HG02884 (cell line): ENCODE measurements around the gene FSIP1.

Source experiments
- ATAC-seq: cut with Tn5 transposase; IDR thresholded peaks from one replicate; pipeline ENCODE4 v1.9.1; 2021; ENCODE audit warnings: mild to moderate bottlenecking, moderate library complexity; ENCODE audit not compliant: unreplicated experiment

Gene FSIP1

DNA sequence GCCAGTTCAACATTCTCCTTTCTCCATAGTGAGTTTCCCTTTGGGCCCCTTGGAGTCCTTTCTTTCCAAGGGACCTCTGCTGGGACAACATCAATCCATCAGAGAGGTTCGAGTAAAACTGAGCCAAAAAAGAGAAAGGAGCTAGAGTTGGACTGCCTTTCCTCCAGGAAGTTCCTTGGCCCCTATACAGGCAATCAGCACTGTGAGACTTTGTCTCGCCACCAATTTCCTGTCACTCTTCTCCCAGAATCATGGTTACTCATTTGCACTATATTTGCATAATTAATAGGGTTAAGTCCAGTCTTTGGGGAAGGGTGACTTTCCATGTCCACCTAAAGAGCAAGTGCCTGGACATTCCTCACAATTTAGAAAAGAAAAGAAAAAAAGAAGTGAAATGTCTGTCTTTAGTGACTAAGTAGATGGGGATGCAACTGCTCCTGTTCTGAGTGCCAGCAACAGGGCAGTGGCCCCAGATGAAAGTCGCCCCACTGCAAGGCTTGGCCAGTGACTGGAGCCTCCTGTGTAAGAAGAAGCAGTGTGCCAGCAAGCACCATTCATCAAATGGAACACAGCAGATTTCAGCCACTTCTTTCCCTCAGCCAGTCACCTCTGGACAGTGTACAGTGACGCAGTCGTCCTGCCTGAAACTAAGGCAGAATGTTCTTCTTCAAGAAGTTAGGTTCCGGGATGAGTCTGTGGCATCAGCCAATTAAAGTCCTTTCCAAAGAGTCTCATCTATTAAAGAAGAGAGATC, 91.6 kb downstream of the FSIP1 start:
- no peak for ATAC-seq

- ATAC-seq, result no peak
Observed at GRCh38 chr15:39687965-39688364, 94.7 kb downstream of the FSIP1 start.

- ATAC-seq, result no peak
Observed at GRCh38 chr15:39685999-39686613, 96.5 kb downstream of the FSIP1 start.

DNA sequence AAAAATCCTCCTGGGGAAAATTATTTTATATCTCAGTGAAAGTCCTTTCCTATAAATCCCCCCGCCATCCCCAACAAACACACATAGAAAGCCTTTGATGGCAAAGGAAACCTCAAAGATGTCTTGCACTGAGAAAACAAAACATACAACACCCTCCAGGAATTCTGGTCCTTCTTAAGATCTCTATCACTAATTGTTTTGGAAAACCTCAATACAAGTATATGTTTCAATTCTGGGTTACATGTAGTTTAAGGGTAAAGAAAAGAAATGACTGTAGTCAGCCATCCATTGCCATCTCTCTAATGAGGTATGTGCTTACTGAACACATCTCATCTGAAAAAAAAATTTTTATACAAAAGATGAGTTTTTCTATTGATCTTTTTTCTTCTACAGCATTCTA, 97.3 kb downstream of the FSIP1 start:
- no peak for ATAC-seq

DNA sequence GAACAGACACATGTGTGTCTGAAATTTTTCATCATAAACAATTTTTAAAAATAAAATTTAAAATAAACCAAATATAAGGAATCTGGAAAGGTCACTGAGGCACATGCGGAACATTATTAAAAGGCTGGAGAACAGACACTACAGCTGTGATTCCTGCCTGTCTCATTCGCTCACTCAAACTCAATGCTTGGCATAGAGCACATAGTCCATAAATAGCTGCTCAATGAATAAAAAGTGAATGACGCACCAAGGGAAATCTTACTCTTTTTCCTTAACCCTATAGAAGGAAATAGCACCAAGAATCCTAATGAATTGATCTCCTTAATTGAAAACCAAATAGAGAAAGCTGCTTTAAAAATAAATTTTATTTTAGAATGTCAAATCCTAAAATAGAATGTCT, 98.4 kb downstream of the FSIP1 start:
- no peak for ATAC-seq

DNA sequence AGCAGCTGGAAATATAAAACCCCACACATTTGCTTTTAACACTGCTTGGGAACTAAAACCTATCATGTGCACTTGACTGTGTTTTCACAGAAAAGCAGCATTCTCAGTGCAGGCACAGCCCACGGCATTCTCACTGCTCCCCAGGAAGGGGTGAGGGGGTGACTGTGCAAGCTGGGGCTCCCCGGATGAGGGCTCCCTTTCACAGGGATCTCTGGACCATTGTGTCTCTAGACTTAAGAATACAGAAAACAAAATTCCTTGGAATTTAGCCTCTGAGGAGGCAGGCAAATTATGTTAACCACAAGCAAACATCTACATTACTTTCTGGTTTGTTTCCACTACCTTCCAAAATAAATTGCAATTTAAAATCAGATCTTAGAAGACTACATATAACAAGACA, 100.3 kb downstream of the FSIP1 start:
- ATAC-seq, result no peak

DNA sequence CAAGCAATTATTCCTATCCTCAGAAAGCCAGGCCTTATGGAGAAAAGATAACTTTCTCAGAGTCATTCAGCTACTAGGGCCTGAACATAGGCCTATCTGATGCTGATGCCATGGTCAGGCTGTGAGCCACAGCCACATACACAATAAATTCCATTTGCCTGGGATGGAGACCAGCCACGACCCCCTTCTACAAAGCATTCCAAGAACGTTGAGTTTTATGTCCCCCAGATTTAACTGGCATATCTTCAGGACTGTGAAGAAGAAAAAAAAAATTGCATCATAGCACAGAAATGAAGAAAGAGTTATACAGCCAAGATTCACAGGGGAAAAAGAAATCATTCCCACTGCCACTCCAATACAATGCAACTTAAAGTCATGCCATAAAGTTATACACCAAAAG, 101.8 kb downstream of the FSIP1 start:
- no peak for ATAC-seq

GRCh38 chr15:39672666-39673065, 110.0 kb downstream of the FSIP1 start:
- no peak for ATAC-seq

- no peak for ATAC-seq
Observed at GRCh38 chr15:39672184-39672583, 110.5 kb downstream of the FSIP1 start.

DNA sequence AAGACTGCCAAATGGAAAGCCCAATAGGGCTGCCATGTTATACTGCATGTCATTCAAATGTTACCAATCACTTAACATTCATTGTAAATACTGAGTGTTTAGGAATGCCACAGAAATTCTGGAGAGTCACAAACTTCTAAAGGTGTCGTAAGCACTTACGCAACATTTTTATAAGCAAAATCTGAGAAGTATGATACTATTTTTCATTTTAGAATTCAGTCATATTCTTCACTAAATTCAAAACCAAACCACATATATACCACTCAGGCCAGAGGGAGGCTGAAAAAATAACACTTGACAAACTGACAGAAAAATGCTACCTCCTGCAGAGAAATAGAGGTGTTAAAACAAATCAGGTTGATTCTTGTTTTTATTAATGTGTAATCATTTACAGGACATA, 112.0 kb downstream of the FSIP1 start:
- ATAC-seq, result no peak

- no peak for ATAC-seq
Observed at GRCh38 chr15:39669661-39670060, 113.0 kb downstream of the FSIP1 start.

- ATAC-seq, result no peak
Observed at GRCh38 chr15:39669241-39669640, 113.4 kb downstream of the FSIP1 start.

- ATAC-seq, result no peak
Observed at GRCh38 chr15:39668457-39668856, 114.2 kb downstream of the FSIP1 start.

DNA sequence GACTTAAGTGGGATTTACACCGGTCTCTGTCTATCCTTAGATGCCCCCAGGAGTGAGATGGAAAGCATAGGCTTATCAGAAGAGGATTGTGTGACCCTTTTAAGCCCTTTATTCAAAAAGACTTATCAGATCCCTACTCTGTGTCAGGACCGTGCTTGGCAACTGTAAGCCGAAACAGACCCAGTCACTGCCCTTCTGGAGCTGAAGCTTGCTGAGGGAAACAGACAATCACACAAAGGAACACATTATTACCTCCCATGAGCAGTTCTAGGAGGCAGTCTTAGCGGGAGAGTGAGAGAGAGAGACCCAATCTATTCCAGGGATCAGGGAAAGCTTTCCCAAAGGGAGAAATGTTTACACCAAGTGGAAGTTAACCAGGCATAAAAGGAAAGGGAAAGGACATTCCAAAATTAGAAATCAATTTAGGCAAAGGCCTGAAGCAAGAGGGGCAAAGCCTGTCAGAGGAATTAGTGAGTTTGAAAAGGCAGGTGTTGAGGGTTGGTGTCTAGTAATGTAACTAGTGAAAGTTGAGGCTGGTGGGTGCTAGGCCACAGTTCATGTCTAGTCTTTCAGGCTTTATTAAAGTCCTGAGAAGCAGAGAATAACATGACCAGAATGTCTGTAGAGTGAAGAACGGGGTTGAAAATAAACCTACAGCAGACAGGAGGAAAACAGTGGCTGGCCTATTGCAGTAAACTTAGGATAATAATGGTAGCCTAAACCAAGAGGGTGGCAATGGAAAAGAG, 115.1 kb downstream of the FSIP1 start:
- no peak for ATAC-seq

- no peak for ATAC-seq
Observed at GRCh38 chr15:39666677-39667076, 116.0 kb downstream of the FSIP1 start.

DNA sequence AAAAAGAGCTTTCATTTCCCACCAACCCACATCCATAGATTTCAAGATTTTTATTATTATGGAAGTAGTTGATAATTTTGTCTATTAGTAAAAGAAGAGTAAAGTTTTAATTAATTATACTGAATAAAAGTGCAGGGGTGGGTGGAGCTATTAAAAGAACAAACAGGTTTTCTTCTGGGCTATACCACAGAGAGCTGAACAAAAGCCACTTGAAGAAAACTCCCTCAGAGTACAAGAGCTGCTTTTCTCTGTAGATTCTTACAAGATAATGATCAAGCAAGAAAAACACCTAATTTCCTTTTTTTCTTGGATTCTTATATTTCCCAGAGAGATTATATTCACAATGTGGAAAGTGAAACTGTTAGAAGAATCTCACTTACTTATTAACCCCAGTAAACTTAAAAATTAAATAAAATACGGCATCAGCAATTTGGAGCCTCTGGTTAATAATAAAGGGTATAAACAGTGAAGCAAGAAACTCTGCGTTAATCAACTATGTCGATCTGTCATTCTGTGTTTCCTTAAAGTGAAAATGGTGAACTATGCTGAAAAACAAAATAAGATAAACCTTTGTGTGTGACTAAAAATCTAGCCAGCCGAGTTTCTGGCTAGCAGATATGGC, 116.9 kb downstream of the FSIP1 start:
- ATAC-seq, result no peak

GRCh38 chr15:39663704-39664250, 118.9 kb downstream of the FSIP1 start:
- ATAC-seq, result no peak

DNA sequence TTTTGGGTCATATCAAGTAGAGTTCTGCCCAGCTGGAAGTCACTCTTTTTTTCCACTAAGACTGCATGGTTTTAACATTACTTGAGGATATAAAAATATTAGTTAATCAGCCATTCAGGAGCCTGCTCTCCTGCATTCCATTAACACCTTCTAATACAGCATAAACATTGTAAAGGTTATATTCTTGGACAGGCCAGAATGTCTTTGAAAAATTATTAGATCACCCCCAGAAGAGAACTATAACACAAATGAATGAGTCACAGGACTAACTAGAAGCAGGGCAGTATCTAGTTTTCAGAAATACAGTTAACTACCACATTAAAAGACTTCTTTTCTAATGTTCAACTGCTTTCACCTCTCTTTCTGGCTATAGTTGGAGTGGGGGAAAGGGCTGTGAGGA, 120.9 kb downstream of the FSIP1 start:
- ATAC-seq, result no peak

DNA sequence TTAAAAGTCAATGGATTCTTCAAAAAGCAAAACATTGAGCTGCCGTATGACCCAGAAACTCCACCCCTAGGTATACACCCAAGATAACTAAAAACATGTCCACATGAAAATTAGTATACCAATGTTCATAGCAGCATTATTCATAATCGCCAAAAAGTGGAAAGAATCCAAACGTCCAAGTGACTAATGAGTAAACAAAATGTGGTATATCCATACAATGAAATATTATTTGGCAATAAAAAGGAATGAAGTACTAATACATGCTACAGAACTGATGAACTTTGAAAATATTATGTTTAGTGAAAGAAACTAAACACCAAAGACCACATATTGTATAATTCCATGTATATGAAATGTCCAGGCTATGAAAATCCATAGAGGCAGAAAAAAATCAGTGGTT, 123.9 kb downstream of the FSIP1 start:
- ATAC-seq, result no peak

DNA sequence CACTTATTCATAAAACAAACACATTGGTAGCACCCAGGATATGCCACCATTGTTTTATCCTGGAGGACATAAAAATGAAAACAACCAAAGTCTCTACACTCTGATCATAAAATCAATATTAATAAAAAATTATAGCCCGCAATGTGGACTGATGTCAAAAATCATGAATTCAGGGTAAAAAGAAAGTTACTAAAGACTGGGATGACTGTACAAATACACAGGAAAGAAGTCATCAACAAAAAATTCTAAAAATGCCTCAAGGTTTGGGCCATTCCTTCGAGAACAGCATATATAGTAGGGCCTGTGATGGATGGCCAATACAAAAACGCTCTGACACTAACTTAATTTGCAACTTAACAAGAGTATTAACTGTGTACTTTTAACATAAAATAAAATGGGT, 125.0 kb downstream of the FSIP1 start:
- no peak for ATAC-seq

- ATAC-seq, result no peak
Observed at GRCh38 chr15:39657181-39657580, 125.5 kb downstream of the FSIP1 start.
